Measurements from ENCODE around the gene MTRFR.

Gene MTRFR

DNA sequence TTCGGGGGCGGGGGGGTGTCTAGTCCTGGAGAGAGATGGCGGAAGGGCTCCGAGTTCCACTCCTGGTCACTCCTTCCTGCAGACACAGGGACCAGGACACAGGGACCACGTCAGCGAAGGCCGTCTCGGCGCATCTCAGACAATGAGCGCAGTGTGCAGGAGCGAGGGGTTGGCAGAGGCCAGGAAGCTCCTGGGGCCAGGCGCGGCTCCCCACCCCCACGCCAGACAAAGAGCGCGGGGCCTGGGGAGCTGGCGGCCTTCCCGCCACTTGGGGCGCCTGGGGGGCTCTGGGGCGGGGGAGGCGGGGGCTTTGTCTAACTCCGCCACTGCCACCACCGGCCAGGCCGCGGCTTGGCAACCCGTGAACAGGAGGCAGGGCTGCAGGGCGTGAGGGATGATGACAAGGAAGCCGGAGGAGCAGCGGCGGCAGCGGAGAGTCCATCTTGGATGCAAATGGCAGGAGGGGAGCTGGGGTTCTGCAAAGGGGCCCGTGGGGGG is 36.2 kb downstream of the MTRFR start:
- in situ Hi-C loops (cut with HindIII; ENCODE audit: low sequenced_read_pairs), result no loop called here

DNA sequence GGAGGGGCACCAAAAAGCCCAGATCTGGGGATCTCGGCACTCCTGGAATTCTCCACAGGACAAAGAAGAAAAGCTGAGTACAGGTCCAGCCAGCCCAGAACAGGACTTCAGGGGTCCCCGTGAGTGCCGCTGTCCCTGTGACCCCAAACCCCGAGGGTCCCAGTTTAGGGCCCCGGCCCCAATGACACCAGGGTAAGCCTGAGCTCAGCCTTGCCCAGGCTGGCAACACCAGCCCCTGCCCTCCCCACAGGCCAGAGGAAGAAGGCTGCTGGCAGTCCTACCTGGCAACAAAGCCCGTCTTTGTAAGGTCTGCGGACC is 36.6 kb downstream of the MTRFR start:
- in situ Hi-C loops (cut with HindIII; ENCODE audit: low sequenced_read_pairs), result no loop called here

DNA sequence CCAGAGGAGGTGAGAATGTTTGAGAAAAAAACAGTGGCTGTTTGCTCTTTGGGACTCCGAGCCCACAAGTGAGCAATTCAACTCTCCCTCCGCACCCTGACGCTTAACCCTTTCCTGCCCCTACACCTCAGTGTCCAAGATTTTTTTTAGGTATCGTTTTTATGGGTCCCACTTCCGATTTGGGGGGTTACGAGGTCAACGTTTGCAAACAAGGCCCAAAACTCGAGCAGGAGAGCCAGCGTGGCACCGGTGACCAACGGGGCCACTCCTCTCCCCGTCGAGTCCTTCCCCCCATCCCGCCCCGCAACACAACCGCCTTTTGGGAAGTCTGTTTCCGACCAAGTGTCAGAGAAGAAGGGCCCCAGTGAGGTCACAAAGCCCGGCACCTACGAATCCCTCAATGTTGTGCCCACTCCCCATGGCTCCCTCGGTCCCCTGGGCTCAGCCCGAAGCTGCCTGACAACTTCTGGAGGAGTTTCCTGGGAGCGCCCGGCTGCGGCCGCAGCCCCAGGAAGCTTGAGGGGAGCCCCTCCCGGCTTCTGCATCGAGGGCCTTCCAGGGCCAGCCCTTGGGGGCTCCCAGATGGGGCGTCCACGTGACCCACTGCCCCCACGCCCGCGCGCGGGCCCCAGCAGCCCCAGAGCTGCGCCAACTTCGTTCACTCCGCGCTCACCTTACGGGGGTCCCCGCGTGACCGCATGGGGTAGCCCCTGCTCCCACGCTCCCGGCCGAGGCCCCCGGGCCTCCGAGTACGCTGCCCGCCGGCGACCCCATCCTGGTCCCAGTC is 37.2 kb downstream of the MTRFR start:
- in situ Hi-C loops (cut with HindIII; ENCODE audit: low sequenced_read_pairs), result no loop called here

DNA sequence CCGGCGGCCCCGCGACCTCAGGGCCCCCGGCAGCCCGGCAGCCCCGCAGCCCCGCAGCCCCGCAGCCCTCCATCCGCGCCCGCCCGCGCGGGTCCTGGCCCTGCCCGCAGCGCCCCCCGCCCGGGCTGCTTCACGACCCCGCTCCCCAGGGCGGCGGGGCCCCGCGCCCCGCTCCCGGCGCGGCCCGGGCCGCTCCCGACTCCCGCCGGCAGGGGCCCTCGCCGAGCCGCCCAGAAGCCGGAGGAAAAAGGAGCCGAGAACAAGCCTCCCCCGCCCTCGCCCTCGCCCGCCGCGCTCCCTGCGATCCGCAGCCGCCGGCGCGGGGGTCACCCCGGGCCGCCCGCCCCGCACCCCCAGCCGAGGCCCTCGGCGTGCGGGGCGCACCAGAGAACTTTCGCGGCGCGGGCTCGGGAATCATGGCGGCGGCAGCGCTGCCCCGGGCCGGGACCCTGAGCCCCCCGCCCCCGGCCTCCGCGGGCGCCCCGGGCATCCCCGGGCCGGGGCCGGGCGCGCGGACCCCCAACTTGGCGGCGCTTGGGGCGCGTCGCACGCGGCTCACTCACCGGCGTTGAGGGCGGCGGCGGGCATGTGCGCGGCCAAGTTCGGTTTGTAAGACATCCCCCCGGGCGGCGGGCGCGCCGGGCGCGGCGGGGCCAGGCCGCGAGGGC is 37.9 kb downstream of the MTRFR start:
- in situ Hi-C loops (cut with HindIII; ENCODE audit: low sequenced_read_pairs), result no loop called here

DNA sequence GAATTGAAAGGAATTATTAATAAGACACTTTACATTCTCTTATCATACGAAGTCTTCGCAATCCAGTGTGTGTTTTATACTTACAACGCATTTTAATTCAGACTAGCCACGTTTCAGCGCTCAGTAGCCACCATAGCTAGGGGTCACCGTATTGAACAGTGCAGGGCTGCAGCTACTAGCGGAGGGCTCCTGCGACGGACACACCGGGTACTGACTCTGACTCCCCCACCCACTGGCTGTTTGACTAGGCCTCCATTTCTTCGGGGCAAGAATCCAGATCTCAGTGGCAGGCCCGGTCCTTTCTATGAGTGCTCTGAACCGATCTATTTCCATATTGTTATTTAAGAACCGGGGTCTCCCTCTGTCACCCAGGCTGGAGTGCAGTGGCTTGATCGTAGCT is 39.9 kb downstream of the MTRFR start:
- in situ Hi-C loops (cut with HindIII; ENCODE audit: low sequenced_read_pairs), result no loop called here

DNA sequence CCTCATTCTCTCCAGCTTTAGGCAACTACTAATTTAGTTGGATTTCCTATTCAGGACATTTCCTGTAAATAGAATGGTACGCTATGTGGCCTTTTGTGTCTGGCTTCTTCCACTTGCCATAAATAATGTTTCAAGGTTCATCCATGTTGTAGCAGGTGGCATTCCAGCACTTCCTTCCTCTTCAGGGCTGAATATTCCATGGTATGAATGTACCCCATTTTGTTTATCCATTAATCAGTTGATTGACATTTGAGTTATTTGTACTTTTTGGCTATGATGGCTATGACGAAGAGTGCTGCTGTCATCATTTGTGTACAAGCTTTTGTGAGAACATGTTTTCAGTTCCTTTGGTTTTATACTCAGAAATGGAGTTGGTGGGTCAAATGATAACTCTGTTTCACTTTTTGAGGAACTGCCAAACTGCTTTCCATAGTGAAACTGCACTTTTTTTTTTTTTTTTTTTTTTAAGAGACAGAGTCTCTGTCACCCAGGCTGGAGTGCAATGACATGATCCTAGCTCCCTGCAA is 44.9 kb downstream of the MTRFR start:
- in situ Hi-C loops (cut with HindIII; ENCODE audit: low sequenced_read_pairs), result no loop called here

DNA sequence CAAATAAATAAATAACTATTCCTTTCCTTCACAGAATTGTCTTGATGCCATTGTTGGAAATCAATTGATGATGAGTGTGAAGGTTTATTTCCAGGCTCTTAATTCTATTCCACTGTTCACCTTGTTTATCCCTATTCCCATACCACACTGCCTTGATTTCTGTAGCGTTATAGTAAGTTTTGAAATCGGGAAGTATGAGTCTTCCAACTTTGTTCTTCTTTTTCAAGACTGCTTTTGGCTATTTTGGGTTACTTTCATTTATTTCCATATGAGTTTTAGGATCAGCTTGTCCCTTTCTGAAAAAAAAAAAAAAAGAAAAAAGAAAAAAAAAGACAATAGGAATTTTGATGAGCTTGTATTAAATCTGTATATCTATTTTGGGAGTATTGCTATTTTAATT is 47.7 kb downstream of the MTRFR start:
- in situ Hi-C loops (cut with HindIII; ENCODE audit: low sequenced_read_pairs), result no loop called here

DNA sequence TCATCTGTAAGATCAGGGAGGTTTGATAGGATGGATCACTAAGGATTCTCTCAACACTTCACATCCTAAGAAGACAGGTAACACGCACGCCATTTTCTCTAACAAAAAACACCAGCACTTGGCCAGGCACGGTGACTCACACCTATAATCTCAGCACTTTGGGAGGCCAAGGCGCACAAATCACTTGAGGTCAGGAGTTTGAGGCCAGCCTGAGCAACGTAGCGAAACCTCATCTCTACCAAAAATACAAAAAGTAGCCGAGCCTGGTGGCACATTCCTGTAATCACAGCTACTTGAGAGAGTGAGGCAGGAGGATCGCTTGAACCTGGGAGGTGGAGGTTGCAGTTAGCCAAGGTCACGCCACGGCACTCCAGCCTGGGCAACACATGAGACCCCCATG is 48.9 kb downstream of the MTRFR start:
- in situ Hi-C loops (cut with HindIII; ENCODE audit: low sequenced_read_pairs), result no loop called here

DNA sequence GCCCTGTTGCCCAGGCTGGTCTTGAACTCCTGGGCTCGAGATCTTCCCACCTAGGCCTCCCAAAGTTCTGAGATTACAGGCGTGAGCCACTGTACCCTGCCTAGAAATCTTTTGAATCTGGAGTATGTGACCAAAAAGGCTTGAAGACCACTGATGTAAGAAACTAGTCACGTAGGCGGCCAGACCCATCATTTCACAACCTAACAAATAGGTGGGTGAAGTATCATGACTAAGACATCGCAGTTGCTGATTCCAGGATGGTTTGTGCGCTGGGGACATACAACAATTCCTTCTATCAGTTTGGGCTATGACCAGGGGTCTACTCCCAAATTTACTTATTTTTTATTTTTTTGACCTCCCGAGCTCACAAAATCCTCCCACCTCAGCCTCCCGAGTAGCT is 50.2 kb downstream of the MTRFR start:
- in situ Hi-C loops (cut with HindIII; ENCODE audit: low sequenced_read_pairs), result no loop called here

DNA sequence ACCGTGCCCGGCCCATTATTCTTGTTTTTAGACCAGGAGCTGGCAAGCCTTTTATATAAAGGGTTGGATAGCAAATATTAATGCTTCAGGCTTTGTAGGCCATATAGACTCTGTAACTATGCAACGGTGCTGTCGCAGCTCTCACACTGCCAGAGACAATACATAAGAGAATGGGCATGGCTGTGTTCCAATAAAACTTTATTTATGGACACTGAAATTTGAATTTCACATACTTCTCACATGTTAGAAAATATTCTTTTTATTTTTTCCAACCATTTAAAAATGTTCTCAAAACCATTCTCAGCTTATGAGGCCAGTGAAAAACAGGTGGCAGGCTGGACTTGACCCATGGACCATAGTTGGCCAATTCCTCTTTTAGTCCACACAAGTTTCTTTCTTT is 51.4 kb downstream of the MTRFR start:
- in situ Hi-C loops (cut with HindIII; ENCODE audit: low sequenced_read_pairs), result no loop called here

DNA sequence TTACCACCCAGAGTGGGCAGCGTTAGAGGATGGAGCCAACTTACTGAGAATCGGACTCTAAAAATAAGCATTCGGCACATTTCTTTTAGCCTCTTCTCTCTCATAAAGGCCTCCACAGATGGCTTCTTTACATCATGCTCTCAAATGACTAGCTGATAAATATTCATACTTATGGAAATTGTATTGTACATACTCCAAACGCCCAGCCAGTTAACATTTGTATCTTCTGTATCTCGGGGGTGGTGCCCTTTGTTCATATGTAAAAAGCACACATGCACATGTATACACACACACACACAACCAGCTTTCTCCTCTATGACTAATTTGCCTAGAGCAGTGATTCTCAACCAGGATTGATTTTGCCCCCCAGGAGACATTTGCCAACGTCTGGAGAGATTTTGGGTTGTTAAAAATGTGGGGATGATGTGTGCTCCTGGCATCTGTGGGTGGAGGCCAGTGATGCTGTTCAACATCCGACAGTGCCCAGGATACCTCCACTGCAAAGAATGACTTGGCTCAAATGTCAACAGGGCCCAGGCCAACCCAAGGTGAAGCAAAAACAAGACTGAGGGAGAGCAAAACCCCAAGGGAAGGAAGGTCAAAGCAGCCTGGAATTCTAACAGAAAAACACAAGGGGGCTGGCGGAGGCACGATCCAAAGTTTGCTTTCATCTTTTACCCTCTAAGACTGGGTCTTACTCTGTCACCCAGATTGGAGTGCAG is 53.6 kb downstream of the MTRFR start:
- in situ Hi-C loops (cut with HindIII; ENCODE audit: low sequenced_read_pairs), result no loop called here

DNA sequence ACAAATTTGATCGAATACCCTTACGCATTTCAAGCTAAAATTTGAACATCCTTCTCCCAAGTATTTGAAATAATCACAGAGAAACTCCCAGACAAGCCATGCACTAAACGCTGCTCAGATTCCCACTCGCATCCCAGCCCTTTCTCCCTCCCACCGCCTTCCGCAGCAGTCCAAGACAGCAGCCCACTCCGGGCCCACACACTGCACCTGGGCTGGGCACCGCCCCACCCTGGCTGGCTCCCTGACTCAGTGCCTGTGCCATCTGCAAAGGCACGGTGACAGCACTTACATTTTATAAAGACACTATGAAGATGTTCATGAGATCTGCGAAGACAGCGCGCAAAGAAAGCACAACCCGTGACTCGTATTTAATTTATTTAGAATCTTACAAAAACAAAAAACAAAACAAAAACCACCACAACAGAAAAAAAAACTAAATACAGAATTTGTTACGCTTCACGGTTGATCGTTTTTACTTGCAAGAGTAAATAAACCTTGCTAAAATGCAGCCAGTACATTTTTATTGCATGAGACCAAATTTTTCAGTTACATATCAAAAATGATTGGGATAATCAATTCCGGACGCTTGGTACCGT is 55.6 kb downstream of the MTRFR start:
- in situ Hi-C loops (cut with HindIII; ENCODE audit: low sequenced_read_pairs), result no loop called here

DNA sequence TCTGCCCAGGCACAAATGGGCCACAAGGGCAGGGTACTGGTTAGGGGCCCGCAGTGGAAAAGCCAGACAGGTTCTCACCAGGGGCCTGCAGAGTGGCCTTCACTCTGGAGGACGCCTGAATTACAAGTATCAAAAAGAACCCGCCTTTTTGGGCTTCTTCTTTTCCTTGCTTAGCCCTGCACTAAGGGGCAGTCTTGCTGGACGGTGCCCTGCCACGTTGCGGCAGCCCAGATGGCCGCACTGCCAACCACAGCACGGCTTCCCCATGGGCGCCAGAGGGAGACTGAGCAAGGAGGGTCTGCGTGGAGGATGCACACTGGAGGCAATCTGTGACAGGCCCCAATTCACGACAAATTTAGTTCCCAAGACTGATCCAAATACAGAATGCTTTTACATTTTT is 56.7 kb downstream of the MTRFR start:
- in situ Hi-C loops (cut with HindIII; ENCODE audit: low sequenced_read_pairs), result no loop called here

DNA sequence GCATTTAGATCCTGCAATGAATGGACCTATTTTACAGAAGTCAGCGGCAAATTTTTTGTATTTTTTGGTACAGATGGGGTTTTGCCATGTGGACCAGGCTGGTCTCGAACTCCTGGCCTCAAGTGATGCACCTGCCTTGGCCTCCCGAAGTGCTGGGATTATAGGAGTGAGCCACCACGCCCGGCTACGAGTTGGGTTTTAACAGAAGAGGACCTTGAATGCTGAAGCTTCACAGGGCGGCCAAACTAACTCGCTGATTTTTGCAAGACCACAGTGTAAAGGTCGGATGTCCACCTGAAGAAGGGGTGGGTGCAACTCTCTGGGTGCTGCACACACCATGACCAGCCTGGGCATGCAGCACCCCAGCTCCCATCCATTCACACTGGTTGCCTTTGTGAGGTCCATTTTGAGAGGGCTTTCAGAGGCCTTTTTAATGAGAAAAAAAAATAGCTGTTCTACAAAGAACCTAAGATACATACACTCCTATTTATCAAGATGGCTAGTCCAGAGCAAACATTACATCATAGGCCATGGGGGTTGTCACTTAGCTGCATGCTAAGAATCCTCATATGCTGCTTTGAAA is 60.0 kb downstream of the MTRFR start:
- in situ Hi-C loops (cut with HindIII; ENCODE audit: low sequenced_read_pairs), result no loop called here

DNA sequence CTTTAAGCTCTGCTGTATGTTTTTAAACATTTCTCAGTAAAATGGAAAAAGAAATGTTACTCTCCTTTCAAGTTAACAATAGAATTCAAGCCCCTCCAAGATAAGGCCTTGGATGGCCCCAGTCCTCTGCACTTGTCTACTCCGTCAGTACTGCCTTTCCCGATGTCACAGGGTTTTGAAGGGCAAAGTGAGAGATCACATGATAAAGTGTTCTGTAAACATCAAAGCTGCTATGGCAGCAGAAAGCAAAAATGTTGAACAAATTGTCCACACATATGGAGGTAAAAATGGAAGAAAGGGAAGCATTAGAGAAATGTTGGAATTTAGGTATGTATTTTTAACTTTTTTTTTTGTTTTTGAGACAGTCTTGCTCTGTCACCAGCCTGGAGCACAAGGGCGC is 71.9 kb downstream of the MTRFR start:
- in situ Hi-C loops (cut with HindIII; ENCODE audit: low sequenced_read_pairs), result no loop called here

DNA sequence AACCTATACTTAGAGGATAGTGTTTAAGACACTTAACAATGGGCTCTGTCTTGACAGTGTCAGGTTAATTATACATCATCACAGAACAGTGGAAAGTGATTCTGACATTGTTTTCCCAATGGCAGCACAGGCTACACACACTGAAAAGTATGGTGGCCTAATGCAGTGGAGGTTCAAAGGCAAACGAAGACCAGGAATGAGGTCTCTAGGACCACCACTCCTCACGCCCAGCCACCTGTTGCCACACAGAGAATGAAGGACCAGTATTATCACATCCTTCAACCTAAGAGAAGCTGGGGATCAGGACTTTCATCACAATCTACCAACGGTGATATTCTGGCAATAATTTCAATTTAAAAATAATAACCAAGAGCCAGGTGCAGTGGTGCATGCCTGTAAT is 73.0 kb downstream of the MTRFR start:
- in situ Hi-C loops (cut with HindIII; ENCODE audit: low sequenced_read_pairs), result no loop called here

All from endothelial cell of hepatic sinusoid (primary cell).